Measurements from ENCODE around the gene DDX55. TPM values are rescaled to one million over a fixed set of nuclear protein-coding genes. Genes with fewer than 3 reads are reported as not detected.
"Not testable (repeated sequence)": the region's sequence is repeated elsewhere in the genome, so short reads cannot be mapped to it uniquely, and the experiment has no call there.

The DDX55 gene
- total and polyA plus RNA-seq, 2 experiments from 2014 or later: 21.7 to 23.0 TPM

- Histone ChIP-seq H3K36me3 (replicated peaks; ENCODE audit: insufficient read depth, low read depth) (no peaks in the 10 kb centered on the region), H3K4me1 (ENCODE audit: insufficient read depth) (no peaks in the 10 kb centered on the region)
These were observed 28.0 kb upstream of the DDX55 start for GRCh38 chr12:123573870-123574269.

GRCh38 chr12:123576611-123577010 lies 25.3 kb upstream of the DDX55 start:
- Histone ChIP-seq H3K79me2 (peaks cover 10% of the 10 kb centered on the region), H3K4me1 (ENCODE audit: insufficient read depth) (no peaks in the 10 kb centered on the region), H3K4me2 (no peak overlapping the region), H3K9me2 (replicated peaks; ENCODE audit: insufficient read depth) (no peaks in the 10 kb centered on the region), H3K36me3 (replicated peaks; ENCODE audit: insufficient read depth, low read depth) (no peaks in the 10 kb centered on the region), H3K27me3 (no peaks in the 10 kb centered on the region), H3K4me3 (no peak overlapping the region), H4K20me1 (ENCODE audit: insufficient read depth, poor library complexity, severe bottlenecking) (no peaks in the 10 kb centered on the region), H3K27ac (no peak overlapping the region), H3K9me3 (ENCODE audit: low read depth) (no peaks in the 10 kb centered on the region), H2AFZ (no peak overlapping the region)
- DNase-seq (ENCODE audit: low spot score): no peak
- TF ChIP-seq EZH2phosphoT487 (IDR thresholded peaks at IDR 0.05; ENCODE audit: low read depth, severe bottlenecking, unreplicated experiment): no peak
- no peak for TF ChIP-seq CTCF (IDR thresholded peaks at IDR 0.05; ENCODE audit: poor library complexity)
- no peak for TF ChIP-seq EZH2 (IDR thresholded peaks at IDR 0.05; ENCODE audit: borderline replicate concordance)
- 91% methylated on average over 1 of the region's 1 CpG for WGBS (ENCODE audit: low lambda C conversion rate, missing lambda C conversion rate)

More at GRCh38 chr12:123573870-123574269, 28.0 kb upstream of the DDX55 start:
- no peak overlapping the region for H3K4me3 ChIP-seq
- H3K9me2 ChIP-seq (replicated peaks; ENCODE audit: insufficient read depth): no peaks in the 10 kb centered on the region
- whole genome bisulfite sequencing (ENCODE audit: low lambda C conversion rate, missing lambda C conversion rate): 53% methylated on average over 4 of the region's 4 CpGs
- H3K27ac ChIP-seq: no peak overlapping the region
- H2AFZ ChIP-seq: no peak overlapping the region
- no peaks in the 10 kb centered on the region for H4K20me1 ChIP-seq (ENCODE audit: insufficient read depth, poor library complexity, severe bottlenecking)
- H3K79me2 ChIP-seq: peaks cover 3% of the 10 kb centered on the region
- no peak overlapping the region for H3K4me2 ChIP-seq
- no peak for DNase-seq (ENCODE audit: low spot score)
- TF ChIP-seq EZH2 (IDR thresholded peaks at IDR 0.05; ENCODE audit: borderline replicate concordance) (no peak), CTCF (IDR thresholded peaks at IDR 0.05; ENCODE audit: poor library complexity) (no peak), EZH2phosphoT487 (IDR thresholded peaks at IDR 0.05; ENCODE audit: low read depth, severe bottlenecking, unreplicated experiment) (no peak)
- H3K9me3 ChIP-seq (ENCODE audit: low read depth): no peaks in the 10 kb centered on the region
- no peaks in the 10 kb centered on the region for H3K27me3 ChIP-seq

GRCh38 chr12:123578243-123578642 lies 23.7 kb upstream of the DDX55 start:
- peaks cover 21% of the 10 kb centered on the region for H3K79me2 ChIP-seq
- no peaks in the 10 kb centered on the region for H4K20me1 ChIP-seq (ENCODE audit: insufficient read depth, poor library complexity, severe bottlenecking)
- H3K27ac ChIP-seq: no peak overlapping the region
- H3K9me2 ChIP-seq (replicated peaks; ENCODE audit: insufficient read depth): no peaks in the 10 kb centered on the region
- DNase-seq (ENCODE audit: low spot score): no peak
- WGBS (ENCODE audit: low lambda C conversion rate, missing lambda C conversion rate): 88% methylated on average over 3 of the region's 3 CpGs
- H3K9me3 ChIP-seq (ENCODE audit: low read depth): no peaks in the 10 kb centered on the region
- TF ChIP-seq EZH2 (IDR thresholded peaks at IDR 0.05; ENCODE audit: borderline replicate concordance) (no peak), EZH2phosphoT487 (IDR thresholded peaks at IDR 0.05; ENCODE audit: low read depth, severe bottlenecking, unreplicated experiment) (no peak), CTCF (IDR thresholded peaks at IDR 0.05; ENCODE audit: poor library complexity) (no peak)
- H3K36me3 ChIP-seq (replicated peaks; ENCODE audit: insufficient read depth, low read depth): no peaks in the 10 kb centered on the region
- no peak overlapping the region for H3K4me2 ChIP-seq
- no peak overlapping the region for H2AFZ ChIP-seq
- peaks cover 9% of the 10 kb centered on the region for H3K4me1 ChIP-seq (ENCODE audit: insufficient read depth)
- no peaks in the 10 kb centered on the region for H3K27me3 ChIP-seq
- H3K4me3 ChIP-seq: no peak overlapping the region

GRCh38 chr12:123578829-123579228 lies 23.1 kb upstream of the DDX55 start:
- H3K9me2 ChIP-seq (replicated peaks; ENCODE audit: insufficient read depth); H2AFZ ChIP-seq; H3K4me2 ChIP-seq; H3K36me3 ChIP-seq (replicated peaks; ENCODE audit: insufficient read depth, low read depth); H3K4me1 ChIP-seq (ENCODE audit: insufficient read depth); H3K4me3 ChIP-seq; H3K27ac ChIP-seq; H3K27me3 ChIP-seq; DNase-seq (ENCODE audit: low spot score); H3K9me3 ChIP-seq (ENCODE audit: low read depth); H4K20me1 ChIP-seq (ENCODE audit: insufficient read depth, poor library complexity, severe bottlenecking): not testable (repeated sequence)
- peaks cover 24% of the 10 kb centered on the region for H3K79me2 ChIP-seq
- 100% methylated on average over 4 of the region's 4 CpGs for WGBS (ENCODE audit: low lambda C conversion rate, missing lambda C conversion rate)
